ENCODE results near the gene FAM170B. TPM values are rescaled to one million over a fixed set of nuclear protein-coding genes. Genes with fewer than 3 reads are reported as not detected.

FAM170B gene
- total and polyA plus RNA-seq, 10 donors, result 0.05 to 0.06 TPM; not detected in 8

- TF ChIP-seq CTCF (IDR thresholded peaks at IDR 0.05 in 8 of 11, conservative IDR thresholded peaks at IDR 0.05 in 3 of 11), result no peak
- no peak for TF ChIP-seq POLR2A (IDR thresholded peaks at IDR 0.05)
- TF ChIP-seq POLR2AphosphoS5 (IDR thresholded peaks at IDR 0.05), result no peak
- H3K4me3 ChIP-seq, result no peak overlapping the region
- intact Hi-C loops (cut with DNase I; ENCODE audit: low total_unique reads), result no loop called here
- peaks cover 0 to 15% (median 0%) of the 10 kb centered on the region in 7 donors for H3K27me3 ChIP-seq (replicated peaks in 1 of 7)
- DNase-seq, result no peak
- H3K36me3 ChIP-seq, result no peaks in the 10 kb centered on the region
- no peaks in the 10 kb centered on the region for H3K4me1 ChIP-seq
- H3K27ac ChIP-seq, result no peak overlapping the region
- peaks cover 0 to 20% (median 16%) of the 10 kb centered on the region in 8 donors for H3K9me3 ChIP-seq
- 63 to 83% (median 71%) methylated on average over 1 of the region's 1 CpG for WGBS, 5 donors
Observed at GRCh38 chr10:49090189-49090575, 43.6 kb downstream of the FAM170B start.

- Histone ChIP-seq H3K27ac (no peak overlapping the region), H3K4me1 (no peaks in the 10 kb centered on the region), H3K36me3 (no peaks in the 10 kb centered on the region), H3K4me3 (no peak overlapping the region), H3K27me3 (replicated peaks in 1 of 7) (peaks cover 0 to 15% (median 0%) of the 10 kb centered on the region in 7 donors), H3K9me3 (peaks cover 0 to 20% (median 16%) of the 10 kb centered on the region in 8 donors)
- DNase-seq, result no peak
- 78 to 86% (median 85%) methylated on average over 3 of the region's 3 CpGs for WGBS, 5 donors
- no peak for TF ChIP-seq POLR2AphosphoS5 (IDR thresholded peaks at IDR 0.05)
- TF ChIP-seq CTCF (IDR thresholded peaks at IDR 0.05 in 8 of 11, conservative IDR thresholded peaks at IDR 0.05 in 3 of 11), result no peak
- TF ChIP-seq POLR2A (IDR thresholded peaks at IDR 0.05), result no peak
- intact Hi-C loops (cut with DNase I; ENCODE audit: low total_unique reads), result no loop called here
Observed at GRCh38 chr10:49089557-49090188, 44.1 kb downstream of the FAM170B start.

- H3K27me3 ChIP-seq (replicated peaks in 1 of 7), result peaks cover 0 to 15% (median 0%) of the 10 kb centered on the region in 7 donors
- intact Hi-C loops (cut with DNase I; ENCODE audit: low total_unique reads), result no loop called here
Observed at GRCh38 chr10:49089152-49089551, 44.7 kb downstream of the FAM170B start.

More at GRCh38 chr10:49089152-49089551, 44.7 kb downstream of the FAM170B start:
- Histone ChIP-seq H3K4me3 (no peak overlapping the region), H3K9me3 (peaks cover 0 to 20% (median 16%) of the 10 kb centered on the region in 8 donors), H3K4me1 (no peaks in the 10 kb centered on the region), H3K27ac (no peak overlapping the region), H3K36me3 (no peaks in the 10 kb centered on the region)
- DNase-seq, result no peak
- no peak for TF ChIP-seq POLR2A (IDR thresholded peaks at IDR 0.05)
- TF ChIP-seq POLR2AphosphoS5 (IDR thresholded peaks at IDR 0.05), result no peak
- TF ChIP-seq CTCF (IDR thresholded peaks at IDR 0.05 in 8 of 11, conservative IDR thresholded peaks at IDR 0.05 in 3 of 11), result no peak
- WGBS, 5 donors, result 89 to 96% (median 92%) methylated on average over 2 of the region's 2 CpGs
